NCI-H2171 (cell line): Measurements from ENCODE around the gene SYT17.
A peak's percentile ranks its signal among the peaks of the same experiment; 100 is the strongest.

Experiments used
- DNase-seq: peaks from one replicate; lab custom pipeline; 2025; lab: John Stamatoyannopoulos, UW

SYT17 gene

GRCh38 chr16:19264123-19264673, 96.2 kb downstream of the SYT17 start:
- no peak for DNase-seq

- no peak for DNase-seq
Observed at GRCh38 chr16:19265380-19265930, 97.4 kb downstream of the SYT17 start.

DNA sequence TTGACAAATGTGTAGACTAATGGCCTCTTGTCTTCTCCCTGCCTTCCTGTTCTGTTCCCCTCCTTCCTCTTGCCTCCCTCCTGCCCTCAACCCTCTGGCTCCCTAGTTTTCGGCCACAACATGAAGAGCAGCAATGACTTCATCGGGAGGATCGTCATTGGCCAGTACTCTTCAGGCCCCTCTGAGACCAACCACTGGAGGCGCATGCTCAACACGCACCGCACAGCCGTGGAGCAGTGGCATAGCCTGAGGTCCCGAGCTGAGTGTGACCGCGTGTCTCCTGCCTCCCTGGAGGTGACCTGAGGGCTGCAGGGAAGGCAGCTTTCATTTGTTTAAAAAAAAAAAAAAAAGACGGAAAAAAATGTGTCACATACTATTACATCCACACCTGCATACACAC, 98.7 kb downstream of the SYT17 start:
- no peak for DNase-seq

- no peak for DNase-seq
Observed at GRCh38 chr16:19269098-19269497, 101.1 kb downstream of the SYT17 start.

DNA sequence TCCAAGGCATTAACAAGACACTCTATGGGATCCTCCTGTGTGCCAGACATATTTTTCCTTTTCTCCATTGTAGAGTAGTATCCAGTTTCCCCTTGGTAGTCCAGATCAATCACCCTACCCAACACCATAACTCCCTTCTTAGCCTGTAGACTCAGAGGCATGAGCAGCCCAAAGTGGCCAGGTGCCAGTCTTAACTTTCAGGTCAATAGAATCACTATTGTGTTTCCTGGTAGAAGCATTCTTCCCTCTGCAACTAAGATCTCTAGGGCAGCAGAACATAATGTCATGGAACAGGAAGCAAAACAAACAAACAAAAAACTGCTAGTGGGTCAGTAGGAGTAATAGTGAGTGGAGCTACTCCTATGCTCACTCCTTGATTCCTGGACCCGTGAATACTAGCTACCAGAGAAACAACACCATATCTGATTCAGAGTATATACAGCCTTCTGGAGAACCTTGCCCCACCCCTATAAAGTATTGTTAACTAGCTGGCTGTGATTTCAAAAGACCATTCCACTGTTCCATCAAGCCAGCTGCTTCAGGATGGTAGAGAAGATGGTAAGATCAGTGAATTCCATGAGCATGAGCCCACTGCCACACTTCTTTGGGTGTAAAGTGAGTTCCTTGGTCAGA, 106.2 kb downstream of the SYT17 start:
- DNase-seq = no peak

DNA sequence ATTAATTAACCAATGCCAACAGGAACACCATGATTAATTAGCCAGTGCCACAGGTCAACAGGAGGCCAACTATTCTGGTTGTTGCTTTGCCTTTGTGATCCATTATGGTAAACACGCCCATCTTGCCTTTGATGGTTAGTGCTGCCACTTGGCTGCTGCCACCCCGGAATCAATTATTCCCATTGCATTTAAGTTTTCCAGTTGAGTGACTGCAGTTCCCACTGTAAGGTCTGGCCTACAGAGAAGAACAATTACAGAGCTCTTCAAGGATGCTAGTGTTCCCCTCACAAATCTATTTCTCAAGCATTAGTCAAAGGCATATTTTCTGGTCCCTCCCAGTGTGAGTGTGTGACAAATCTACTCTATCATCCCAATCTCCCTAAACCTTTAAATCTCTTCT, 110.4 kb downstream of the SYT17 start:
- DNase-seq = no peak

DNA sequence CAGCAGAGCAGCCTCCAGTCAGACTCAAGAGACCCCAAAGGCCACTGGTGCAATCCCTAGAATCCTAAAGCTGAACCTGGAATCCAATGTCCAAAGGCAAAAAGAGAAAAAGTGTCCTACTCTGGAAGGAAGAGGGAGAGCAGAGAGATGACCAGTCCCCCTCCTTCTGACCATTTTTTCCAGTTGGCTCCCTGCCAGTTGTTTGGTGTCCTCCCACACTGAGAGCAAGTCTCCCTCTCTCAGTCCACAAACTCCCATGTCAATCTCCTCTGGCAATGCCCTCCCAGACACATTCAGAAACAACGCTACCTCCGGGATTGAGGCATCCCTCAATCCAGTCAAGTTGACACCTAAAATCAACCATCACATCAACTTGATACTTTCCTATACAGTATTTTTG, 113.2 kb downstream of the SYT17 start:
- DNase-seq = no peak

DNA sequence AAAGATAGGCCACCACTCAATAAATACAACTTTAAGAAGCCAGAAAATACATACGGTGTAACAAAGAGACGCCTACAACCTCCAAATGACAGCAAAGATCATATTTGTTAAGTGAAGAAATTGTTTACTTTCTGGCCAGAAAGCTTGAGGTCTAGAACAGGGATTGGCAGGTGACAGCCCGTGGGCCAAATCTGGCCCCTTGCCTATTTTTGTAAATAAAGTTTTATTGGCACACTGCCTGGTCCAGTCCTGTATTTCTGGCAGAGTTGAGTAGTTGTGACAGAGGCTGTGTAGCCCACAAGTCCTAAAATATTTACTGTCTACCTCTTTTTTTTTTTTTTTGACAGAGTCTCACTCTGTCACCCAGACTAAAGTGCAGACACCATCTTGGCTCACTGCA, 114.1 kb downstream of the SYT17 start:
- DNase-seq = no peak

DNA sequence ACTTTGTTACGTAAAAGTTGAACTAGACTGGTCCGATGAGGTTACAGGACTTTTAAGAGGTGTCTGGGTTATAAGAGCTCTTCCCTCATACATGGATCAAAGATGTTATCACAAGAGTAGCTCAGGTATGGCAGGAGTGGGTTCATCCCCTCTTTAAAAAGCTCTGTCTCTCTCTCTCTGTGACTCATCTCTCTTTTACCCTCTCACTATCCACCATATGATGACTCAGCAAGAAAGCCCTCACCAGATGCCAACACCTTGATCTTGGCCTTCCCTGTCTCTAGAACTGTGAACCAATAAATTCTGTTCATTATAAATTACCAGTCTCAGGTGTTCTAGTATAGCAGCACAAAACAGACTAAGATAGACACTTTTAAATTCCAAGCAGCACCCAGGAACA, 115.6 kb downstream of the SYT17 start:
- no peak for DNase-seq

DNA sequence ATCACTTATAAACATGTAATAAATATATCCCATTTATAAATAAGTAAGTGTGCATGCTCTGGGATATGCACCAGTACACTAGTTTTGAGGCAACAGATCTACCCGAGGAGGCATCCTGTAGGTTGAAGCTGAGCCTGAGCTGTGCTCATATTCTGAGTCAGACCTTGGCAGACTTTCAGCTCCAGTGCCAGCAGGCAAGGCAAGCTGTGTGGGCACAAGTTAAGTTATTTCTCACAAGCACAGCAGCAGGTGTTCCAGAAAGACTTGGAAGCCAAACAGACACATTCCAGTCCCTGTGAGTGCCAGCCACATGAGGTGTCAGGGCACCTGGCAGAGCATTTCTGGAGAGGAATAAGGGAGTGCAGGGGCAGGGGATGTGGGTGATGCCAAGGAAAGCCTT, 116.2 kb downstream of the SYT17 start:
- peak; percentile 33 for DNase-seq

DNA sequence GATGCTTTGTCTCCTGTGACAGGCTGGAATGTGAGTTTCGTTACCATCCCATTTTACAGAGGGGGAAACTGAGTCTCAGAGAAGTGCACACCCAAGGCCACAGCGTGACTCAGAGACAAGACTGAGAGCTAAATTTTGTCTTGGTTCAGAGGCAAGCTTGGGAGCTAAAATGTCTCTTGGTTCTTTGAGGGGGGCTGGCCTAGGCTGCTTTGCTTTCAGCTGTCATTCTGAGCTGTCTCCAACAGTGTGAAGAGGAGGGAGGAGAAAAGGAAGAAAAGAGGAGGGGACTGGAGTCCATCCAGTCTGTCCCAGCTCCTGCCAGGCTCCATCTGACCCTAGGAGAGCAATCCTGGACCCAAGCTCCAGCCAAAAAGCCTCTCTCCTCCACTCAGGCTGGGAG, 117.4 kb downstream of the SYT17 start, which contains the start of gene CLEC19A:
CLEC19A (plus strand) TSS at position 301 of the 400 bp plus-strand sequence. CDS start 121 bp downstream, outside the sequence.
- no peak for DNase-seq

DNA sequence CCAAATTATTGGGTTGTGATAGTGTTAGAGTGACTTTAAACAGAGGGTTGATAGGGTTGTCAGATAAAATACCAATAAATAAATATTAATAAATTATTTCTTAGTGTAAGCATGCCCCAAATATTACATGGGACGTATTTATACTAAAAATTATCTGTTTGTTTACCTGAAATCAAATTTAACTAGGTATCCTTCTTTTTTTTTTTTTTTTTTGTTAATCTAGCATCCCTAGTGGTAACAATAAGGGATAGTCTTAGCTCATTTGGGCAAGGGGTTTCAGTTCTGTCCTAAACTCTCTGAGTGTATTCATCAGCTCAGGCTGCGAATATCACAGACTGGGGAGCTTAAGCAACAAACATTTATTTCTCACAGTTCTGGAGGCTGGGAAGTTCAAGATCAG, 118.8 kb downstream of the SYT17 start:
- no peak for DNase-seq

- no peak for DNase-seq
Observed at GRCh38 chr16:19287241-19287640, 119.2 kb downstream of the SYT17 start.

GRCh38 chr16:19288872-19289799, 121.1 kb downstream of the SYT17 start:
- DNase-seq = no peak

GRCh38 chr16:19289811-19290485, 121.9 kb downstream of the SYT17 start:
- peak; percentile 22 for DNase-seq

- DNase-seq = no peak
Observed at GRCh38 chr16:19290860-19291259, 122.8 kb downstream of the SYT17 start.

DNA sequence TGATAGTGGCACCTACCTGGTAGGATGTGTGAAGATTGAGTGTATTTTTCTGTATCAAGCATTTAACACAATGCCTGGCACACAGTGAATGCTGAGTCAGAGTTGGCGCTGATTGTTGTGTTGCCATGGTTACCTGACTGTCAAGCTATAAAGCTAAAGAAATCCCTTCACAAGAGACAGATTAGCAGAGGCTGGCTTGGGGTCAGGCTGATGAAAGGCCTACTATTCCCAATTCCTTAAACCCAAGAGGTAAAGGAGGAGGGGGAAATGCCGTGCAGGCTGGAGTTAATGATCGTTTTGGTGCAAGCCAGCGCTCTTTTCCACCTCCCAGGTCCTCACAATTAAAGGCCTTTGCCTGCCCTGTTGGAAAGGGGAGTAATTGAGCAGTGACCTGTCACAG, 123.4 kb downstream of the SYT17 start:
- no peak for DNase-seq

- no peak for DNase-seq
Observed at GRCh38 chr16:19292186-19292585, 124.1 kb downstream of the SYT17 start.

DNA sequence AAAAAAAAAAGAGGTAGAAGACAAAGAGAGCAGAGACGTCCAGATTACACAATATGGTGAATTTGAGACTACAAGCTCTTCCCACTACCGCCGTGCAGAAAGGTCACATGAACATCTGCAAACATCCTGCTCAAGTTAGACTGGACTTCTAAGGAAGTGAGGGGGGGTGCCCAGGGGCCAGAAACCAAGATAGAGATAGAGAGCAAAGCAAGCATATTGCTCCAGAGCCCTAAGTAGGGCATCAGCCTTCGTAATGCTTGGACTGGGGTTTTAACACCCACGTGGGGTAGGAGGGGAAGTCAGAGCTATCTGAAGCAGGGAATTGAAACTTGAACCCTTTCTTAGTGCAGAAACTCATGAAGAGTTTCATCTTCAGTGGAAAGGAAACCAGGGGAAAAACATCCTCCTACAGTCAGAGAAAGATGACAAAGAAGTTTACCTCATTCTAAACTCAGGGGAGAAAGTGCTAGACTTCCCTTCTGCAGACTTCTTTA, 126.2 kb downstream of the SYT17 start:
- no peak for DNase-seq

DNA sequence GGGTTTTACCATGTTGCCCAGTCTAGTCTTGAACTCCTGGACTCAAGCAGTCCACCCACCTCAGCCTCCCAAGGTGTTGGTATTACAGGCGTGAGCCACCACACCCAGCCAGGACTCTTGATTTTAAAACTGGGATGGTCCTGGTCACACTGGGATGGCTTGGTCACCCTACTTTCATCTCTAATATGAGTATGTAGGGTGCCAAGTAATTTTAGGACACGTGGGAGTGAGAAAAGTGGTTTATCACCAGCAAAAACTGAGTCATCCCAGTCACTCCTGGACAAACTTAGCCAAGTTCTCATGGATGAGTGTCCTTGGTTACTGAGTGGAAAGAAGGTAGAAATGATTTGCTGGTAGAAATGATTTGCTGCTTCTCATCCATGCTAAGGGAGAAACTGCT, 127.4 kb downstream of the SYT17 start:
- DNase-seq = no peak

GRCh38 chr16:19297454-19297853, 129.4 kb downstream of the SYT17 start:
- no peak for DNase-seq

GRCh38 chr16:19299565-19299964, 131.5 kb downstream of the SYT17 start:
- DNase-seq = no peak
